HEK293T (cell line): ENCODE measurements around the gene IL12A.

Source experiments
- FOXK2 ChIP-seq: fragments of 450-650 bp; IDR thresholded peaks from 2 replicates; pipeline ENCODE4 v1.6.1; 2016; ENCODE audit warnings: mild to moderate bottlenecking
- FOXM1 ChIP-seq: fragments of 450-650 bp; IDR thresholded peaks from 2 replicates; pipeline ENCODE4 v1.6.1; 2017; ENCODE audit warnings: mild to moderate bottlenecking, borderline replicate concordance
- NFRKB ChIP-seq: fragments of 450-650 bp; IDR thresholded peaks from 2 replicates; pipeline ENCODE4 v1.6.1; 2016; ENCODE audit warnings: mild to moderate bottlenecking, moderate library complexity

- no peak for TF ChIP-seq NFRKB
- TF ChIP-seq FOXM1, result no peak
- no peak for TF ChIP-seq FOXK2
Measured at GRCh38 chr3:159953325-159954085, 35.1 kb upstream of the IL12A start.
